ENCODE results near the gene HERC4.
"Not testable (repeated sequence)": the region's sequence is repeated elsewhere in the genome, so short reads cannot be mapped to it uniquely, and the experiment has no call there.

The HERC4 gene

DNA sequence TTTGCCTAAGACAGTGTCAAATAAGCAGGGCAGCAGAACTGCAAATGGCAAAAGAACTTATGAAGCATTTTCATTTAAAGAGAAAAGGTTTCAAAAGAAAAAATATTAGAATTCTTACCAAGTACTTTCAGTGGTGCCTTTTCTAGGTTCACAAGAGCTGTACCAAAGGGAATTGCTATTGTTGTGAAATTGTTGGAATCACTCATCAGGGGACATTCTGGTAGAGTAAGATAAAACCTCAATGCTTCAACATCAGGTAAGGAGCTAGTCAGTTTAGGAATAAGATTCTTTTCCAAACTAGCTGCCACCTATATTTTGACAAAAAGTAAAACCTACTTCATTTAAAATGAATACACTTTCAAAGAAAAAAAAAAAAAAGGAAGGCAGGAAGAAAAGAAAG, 85.0 kb downstream of the HERC4 start:
- Histone ChIP-seq H3K9me3 (ENCODE audit: control insufficient read depth, insufficient read depth, low read length) (no peaks in the 10 kb centered on the region), H3K9ac (ENCODE audit: low read depth, low read length) (no peak overlapping the region), H3K4me1 (ENCODE audit: insufficient read depth, low read length) (no peaks in the 10 kb centered on the region), H3K36me3 (ENCODE audit: insufficient read depth, low read length) (peaks cover 7% of the 10 kb centered on the region)

DNA sequence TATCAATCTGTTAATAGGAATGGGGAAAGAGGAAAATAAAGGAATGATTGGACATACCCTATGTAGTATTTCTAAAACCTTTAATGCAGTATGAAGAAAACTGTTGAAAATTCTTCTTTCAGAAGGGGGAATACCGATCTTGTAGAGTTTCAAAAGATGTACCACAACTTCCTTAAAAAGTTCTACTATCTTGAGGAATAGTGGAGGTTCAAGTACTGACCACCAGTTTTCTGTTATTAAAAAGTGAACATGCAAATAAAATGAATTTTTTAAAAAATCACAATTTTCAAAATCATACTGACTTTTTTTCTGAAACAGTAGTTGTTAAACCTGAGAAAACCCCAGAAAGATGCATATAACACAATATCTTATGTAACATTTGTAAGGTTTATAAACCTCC, 86.5 kb downstream of the HERC4 start:
- Histone ChIP-seq H3K9me3 (ENCODE audit: control insufficient read depth, insufficient read depth, low read length) (no peaks in the 10 kb centered on the region), H3K4me1 (ENCODE audit: insufficient read depth, low read length) (no peaks in the 10 kb centered on the region), H3K9ac (ENCODE audit: low read depth, low read length) (no peak overlapping the region), H3K36me3 (ENCODE audit: insufficient read depth, low read length) (peaks cover 4% of the 10 kb centered on the region; the same call in 1 of the 2 replicates)

DNA sequence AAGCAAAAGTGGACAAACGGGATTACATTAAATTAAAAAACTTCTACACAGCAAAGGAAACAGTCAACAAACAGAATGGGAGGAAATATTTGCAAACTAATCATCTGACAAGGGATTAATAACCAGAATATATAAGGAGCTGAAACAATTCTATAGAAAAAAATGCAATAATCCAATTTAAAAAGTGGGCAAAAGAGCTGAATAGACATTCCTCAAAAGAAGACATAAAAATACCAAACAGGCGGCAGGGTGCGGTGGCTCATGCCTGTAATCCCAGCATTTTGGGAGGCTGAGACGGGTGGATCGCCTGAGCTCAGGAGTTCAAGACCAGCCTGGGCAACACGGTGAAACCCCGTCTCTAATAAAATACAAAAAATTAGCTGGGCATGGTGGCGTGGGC, 92.5 kb downstream of the HERC4 start:
- H3K9me3 ChIP-seq (ENCODE audit: control insufficient read depth, insufficient read depth, low read length); H3K9ac ChIP-seq (ENCODE audit: low read depth, low read length); H3K36me3 ChIP-seq (ENCODE audit: insufficient read depth, low read length); H3K4me1 ChIP-seq (ENCODE audit: insufficient read depth, low read length): not testable (repeated sequence)

DNA sequence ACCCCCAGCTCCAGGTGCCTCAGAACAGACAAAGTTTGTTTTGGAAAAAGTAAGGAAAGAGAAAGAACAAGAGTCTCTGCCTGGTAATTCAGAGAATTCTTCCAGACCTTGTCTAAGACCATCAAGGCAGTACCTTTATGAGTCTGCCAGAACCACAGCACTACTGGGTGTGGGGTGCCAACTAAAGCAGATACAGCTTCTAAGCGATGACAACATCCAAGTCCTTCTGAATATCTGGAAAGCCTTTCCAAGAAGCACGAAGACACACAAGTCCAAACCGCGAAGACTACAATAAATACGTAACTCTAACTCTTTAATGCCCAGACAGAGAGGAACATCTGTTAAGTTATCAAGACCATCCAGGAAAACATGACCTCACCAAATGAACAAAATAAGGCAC, 96.3 kb downstream of the HERC4 start:
- Histone ChIP-seq H3K9me3 (ENCODE audit: control insufficient read depth, insufficient read depth, low read length) (no peaks in the 10 kb centered on the region; the same call in 1 of the 2 replicates), H3K9ac (ENCODE audit: low read depth, low read length) (no peak overlapping the region), H3K36me3 (ENCODE audit: insufficient read depth, low read length) (peaks cover 9% of the 10 kb centered on the region), H3K4me1 (ENCODE audit: insufficient read depth, low read length) (peaks cover 14% of the 10 kb centered on the region; the same call in 1 of the 2 replicates)

DNA sequence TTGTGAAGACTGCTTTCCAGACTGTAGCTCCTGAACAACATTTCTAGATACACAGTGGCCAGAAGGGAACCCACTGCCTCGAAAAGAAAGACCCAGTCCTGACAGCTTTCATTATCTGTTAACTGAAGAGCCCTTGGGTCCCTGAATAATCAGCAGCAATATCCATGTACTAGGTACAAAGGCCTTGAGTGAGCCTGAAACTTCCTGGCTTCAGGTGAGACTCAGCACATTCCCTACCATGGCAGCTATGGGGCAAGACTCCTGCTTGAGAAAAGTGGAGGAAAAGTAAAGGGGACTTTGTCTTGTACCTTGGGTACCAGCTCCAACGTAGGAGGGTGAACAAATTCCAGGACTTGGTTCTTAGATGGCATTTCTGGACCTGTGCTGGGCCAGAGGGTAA, 97.8 kb downstream of the HERC4 start:
- peaks cover 14% of the 10 kb centered on the region; the same call in 1 of the 2 replicates for H3K4me1 ChIP-seq (ENCODE audit: insufficient read depth, low read length)
- no peak overlapping the region for H3K9ac ChIP-seq (ENCODE audit: low read depth, low read length)
- H3K36me3 ChIP-seq (ENCODE audit: insufficient read depth, low read length) = peaks cover 14% of the 10 kb centered on the region
- peaks cover 10% of the 10 kb centered on the region for H3K9me3 ChIP-seq (ENCODE audit: control insufficient read depth, insufficient read depth, low read length)

DNA sequence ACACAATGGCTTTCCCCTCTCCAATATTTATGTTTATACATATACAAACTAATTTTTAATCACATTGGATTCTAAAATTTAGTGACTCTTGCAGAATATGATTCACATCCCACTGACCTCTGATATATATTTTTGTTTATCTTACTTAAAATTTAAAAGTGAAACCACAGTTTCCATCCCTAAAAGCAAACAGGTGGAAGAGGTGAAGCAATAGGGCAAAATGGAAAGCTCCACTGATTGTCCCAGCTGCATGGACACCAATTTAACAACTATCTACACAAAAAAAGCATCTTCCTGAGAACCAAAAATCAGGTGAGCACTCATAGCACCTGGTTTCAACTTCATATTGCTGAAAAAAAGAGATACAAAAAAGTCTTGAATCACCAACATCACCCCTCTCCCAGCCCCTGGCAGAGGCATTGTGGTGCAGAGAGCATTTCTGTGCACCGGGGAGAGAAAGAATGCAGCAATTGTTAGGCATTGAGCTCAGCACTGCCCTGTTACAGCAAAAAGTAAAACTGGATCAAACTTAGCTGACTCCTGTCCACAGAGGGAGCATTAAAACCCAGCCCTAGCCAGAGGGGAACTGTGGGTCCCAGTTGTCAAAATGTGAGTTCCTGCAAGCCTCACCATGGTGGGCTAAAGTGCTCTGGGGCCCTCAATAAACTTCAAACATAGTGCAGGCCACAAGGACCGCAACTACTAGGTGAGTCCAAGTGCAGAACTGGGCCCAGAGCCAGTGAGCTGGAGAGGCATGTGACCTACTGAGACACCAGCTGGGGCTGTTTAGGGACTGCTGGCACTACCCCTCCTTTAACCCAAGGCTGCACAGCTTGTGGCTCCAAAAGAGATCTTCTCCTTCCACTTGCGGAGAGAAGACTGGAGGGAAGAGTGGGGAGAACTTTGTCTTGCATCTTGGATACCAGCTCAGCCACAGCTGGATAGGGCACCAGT, 98.5 kb downstream of the HERC4 start:
- peaks cover 10% of the 10 kb centered on the region for H3K9me3 ChIP-seq (ENCODE audit: control insufficient read depth, insufficient read depth, low read length)
- H3K36me3 ChIP-seq (ENCODE audit: insufficient read depth, low read length) = peaks cover 19% of the 10 kb centered on the region
- peaks cover 14% of the 10 kb centered on the region; the same call in 1 of the 2 replicates for H3K4me1 ChIP-seq (ENCODE audit: insufficient read depth, low read length)
- no peak overlapping the region for H3K9ac ChIP-seq (ENCODE audit: low read depth, low read length)

DNA sequence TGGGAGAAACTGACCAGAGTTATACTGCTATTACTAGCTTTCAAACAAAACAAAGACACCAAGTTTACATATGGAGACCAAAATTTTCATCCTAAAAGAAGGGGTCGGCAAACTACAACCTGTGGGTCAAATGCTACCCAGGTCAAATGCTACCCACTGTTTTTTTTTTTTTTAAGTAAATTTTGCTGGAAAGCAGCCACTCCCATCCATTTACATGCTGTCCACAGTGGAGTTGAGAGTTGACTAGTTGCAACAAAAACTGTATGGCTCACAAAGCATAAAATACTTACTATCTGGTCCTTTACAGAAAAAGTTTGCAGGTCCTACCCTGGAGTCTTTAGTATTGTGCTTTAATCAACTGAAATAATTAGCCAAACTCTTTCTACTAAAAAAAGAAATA, 99.2 kb downstream of the HERC4 start:
- H3K36me3 ChIP-seq (ENCODE audit: insufficient read depth, low read length) = peaks cover 19% of the 10 kb centered on the region
- H3K4me1 ChIP-seq (ENCODE audit: insufficient read depth, low read length) = peaks cover 14% of the 10 kb centered on the region; the same call in 1 of the 2 replicates
- H3K9me3 ChIP-seq (ENCODE audit: control insufficient read depth, insufficient read depth, low read length) = peaks cover 10% of the 10 kb centered on the region; the same call in 1 of the 2 replicates
- H3K9ac ChIP-seq (ENCODE audit: low read depth, low read length) = no peak overlapping the region

DNA sequence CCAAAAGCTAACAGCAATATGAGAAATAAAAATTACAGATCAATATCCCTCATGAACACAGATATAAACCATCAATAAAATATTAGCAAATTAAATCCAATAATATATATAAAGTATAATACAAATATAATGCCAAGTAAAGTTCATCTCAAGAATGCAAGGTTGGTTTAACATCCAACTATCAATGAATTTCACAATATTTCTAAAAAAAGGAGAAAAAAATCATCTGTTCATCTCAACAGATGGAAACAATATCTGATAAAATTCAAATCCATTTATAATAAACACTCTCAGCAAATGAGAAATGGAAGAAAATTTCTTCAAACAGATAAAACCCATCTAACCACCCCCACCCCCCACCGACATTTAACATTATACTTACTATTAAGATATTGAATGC, 103.8 kb downstream of the HERC4 start:
- H3K9me3 ChIP-seq (ENCODE audit: control insufficient read depth, insufficient read depth, low read length) = peaks cover 10% of the 10 kb centered on the region
- no peak overlapping the region for H3K9ac ChIP-seq (ENCODE audit: low read depth, low read length)
- peaks cover 18% of the 10 kb centered on the region for H3K36me3 ChIP-seq (ENCODE audit: insufficient read depth, low read length)
- H3K4me1 ChIP-seq (ENCODE audit: insufficient read depth, low read length) = 0 out of 2 replicates have a peak, but pooled peaks cover 4% of the 10 kb centered on the region

DNA sequence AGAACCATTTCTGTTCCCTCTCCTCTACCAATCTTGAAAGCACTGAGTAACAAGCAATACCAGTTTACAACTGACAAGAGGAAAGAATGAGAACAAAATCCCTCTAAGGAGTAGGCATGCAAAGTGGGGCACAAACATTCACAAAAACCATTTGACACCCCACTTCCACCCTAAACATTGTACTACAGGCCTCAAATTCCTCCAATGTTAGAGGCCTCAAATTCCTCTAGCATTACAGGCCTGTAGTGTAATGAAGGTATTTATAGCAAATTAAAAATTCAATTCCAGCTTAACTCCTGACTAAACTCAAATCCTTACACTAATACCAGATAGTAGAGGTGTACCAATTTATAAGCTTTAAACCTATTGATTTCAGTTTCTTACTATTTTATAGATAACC, 105.2 kb downstream of the HERC4 start:
- Histone ChIP-seq H3K4me1 (ENCODE audit: insufficient read depth, low read length) (no peaks in the 10 kb centered on the region), H3K9ac (ENCODE audit: low read depth, low read length) (no peak overlapping the region), H3K36me3 (ENCODE audit: insufficient read depth, low read length) (peaks cover 18% of the 10 kb centered on the region), H3K9me3 (ENCODE audit: control insufficient read depth, insufficient read depth, low read length) (peaks cover 10% of the 10 kb centered on the region)

DNA sequence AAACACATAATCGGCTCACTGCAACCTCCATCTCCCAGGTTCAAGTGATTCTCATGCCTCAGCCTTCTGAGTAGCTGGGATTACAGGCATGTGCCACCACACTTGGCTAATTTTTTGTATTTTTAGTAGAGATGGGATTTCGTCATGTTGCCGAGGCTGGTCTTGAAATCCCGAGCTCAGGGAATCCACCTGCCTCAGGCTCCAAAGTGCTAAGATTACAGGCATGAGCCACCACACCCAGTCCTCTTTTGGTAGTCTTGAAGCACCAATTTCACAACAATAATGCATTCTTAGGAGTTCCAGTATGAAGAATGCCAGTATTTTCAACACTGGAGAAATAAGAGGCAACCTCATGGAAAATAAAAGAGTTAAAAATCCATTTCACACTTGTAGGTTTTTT, 109.0 kb downstream of the HERC4 start:
- not testable (repeated sequence) for H3K9ac ChIP-seq (ENCODE audit: low read depth, low read length); H3K9me3 ChIP-seq (ENCODE audit: control insufficient read depth, insufficient read depth, low read length); H3K4me1 ChIP-seq (ENCODE audit: insufficient read depth, low read length); H3K36me3 ChIP-seq (ENCODE audit: insufficient read depth, low read length)

DNA sequence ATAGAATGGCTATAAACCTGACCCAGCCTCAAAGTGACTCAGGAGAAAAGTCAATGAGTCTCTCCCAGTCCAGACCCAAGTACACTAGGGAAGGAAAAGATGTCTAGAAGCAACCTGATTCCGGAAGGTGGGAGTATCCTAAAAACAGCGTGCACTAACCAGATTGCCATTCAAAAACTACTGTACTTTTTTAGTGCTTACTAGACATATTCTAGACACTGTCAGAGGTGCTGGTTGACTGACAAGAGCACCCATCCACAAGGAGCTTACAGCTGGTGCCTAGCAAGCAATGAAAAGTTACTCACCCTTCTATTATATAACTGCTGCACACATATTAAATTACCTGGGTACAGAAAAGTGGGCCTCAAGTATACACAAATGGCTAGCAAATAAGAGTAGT, 109.6 kb downstream of the HERC4 start:
- H3K9ac ChIP-seq (ENCODE audit: low read depth, low read length) = no peak overlapping the region
- no peaks in the 10 kb centered on the region; the same call in 1 of the 2 replicates for H3K9me3 ChIP-seq (ENCODE audit: control insufficient read depth, insufficient read depth, low read length)
- H3K4me1 ChIP-seq (ENCODE audit: insufficient read depth, low read length) = no peaks in the 10 kb centered on the region
- peaks cover 9% of the 10 kb centered on the region for H3K36me3 ChIP-seq (ENCODE audit: insufficient read depth, low read length)

DNA sequence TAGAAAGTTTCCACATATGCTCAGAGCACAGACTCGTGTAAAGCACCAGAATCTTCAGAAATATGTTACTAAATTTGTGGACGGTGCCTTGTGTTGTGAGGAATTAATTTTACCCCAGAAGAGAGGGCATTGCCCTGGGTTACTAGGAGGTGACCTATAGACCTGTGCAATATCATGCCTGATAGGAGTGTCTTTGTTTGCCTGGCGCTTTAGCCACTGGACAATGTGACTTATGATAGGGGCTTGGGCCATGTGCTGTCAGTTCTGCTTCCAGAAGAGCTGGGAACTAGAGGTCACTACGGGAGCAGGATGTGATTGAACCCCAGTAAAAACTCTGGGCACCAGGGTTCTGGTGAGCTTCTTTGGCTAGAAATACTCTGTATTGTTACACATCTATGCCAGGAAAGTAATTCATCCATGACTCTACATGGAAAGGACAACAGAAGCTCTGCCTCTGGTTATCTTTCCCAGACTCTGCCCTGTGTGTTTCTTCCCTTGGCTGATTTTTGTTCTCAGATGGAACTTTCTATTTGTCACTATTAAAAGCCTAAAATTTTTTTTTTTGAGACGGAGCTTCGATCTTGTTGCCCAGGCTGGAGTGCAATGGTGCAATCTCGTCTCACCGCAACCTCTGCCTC, 115.1 kb downstream of the HERC4 start:
- H3K9ac ChIP-seq (ENCODE audit: low read depth, low read length) = no peak overlapping the region
- H3K9me3 ChIP-seq (ENCODE audit: control insufficient read depth, insufficient read depth, low read length) = no peaks in the 10 kb centered on the region
- H3K36me3 ChIP-seq (ENCODE audit: insufficient read depth, low read length) = peaks cover 2% of the 10 kb centered on the region; the same call in 1 of the 2 replicates
- no peaks in the 10 kb centered on the region for H3K4me1 ChIP-seq (ENCODE audit: insufficient read depth, low read length)

DNA sequence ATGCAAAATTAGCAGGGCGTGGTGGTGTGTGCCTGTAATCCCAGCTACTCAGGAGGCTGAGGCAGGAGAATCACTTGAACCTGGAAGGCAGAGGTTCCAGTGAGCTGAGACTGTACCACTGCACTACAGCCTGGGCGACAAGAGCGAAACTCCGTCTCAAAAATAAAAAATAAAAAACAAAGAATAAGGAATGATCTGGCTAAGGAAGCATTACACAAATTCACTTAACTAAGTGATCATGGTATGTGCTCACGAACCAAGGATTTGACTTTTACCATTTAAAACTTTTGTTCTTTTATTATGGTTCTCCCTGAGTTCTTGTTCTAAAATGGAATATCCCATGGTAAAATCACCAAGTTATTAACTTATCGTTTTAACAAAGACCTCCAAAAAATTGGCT, 119.5 kb downstream of the HERC4 start:
- no peaks in the 10 kb centered on the region for H3K36me3 ChIP-seq (ENCODE audit: insufficient read depth, low read length)
- no peaks in the 10 kb centered on the region for H3K9me3 ChIP-seq (ENCODE audit: control insufficient read depth, insufficient read depth, low read length)
- no peaks in the 10 kb centered on the region for H3K4me1 ChIP-seq (ENCODE audit: insufficient read depth, low read length)
- no peak overlapping the region for H3K9ac ChIP-seq (ENCODE audit: low read depth, low read length)

DNA sequence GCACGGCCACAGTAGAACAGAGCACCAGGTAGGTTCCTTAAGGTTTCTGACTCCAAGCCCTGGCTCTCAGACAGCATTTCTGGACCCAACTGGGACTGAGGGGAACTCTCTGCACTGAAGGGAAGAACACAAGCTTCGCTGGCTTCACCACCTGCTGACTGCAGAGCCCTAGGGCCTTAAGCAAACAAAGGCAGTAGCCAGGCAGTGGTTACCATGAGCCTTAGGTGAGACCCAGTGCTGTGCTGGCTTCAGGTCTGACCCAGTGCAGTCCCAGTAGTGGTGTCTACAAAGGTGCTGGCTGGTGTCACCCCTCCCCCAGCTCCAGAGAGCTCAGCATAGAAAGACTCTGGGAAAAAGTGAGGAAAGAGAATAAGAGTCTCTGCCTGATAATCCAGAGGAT, 131.2 kb downstream of the HERC4 start:
- H3K9me3 ChIP-seq (ENCODE audit: control insufficient read depth, insufficient read depth, low read length) = no peaks in the 10 kb centered on the region
- H3K9ac ChIP-seq (ENCODE audit: low read depth, low read length) = no peak overlapping the region
- H3K4me1 ChIP-seq (ENCODE audit: insufficient read depth, low read length) = peaks cover 9% of the 10 kb centered on the region; the same call in 1 of the 2 replicates
- peaks cover 6% of the 10 kb centered on the region; the same call in 1 of the 2 replicates for H3K36me3 ChIP-seq (ENCODE audit: insufficient read depth, low read length)

DNA sequence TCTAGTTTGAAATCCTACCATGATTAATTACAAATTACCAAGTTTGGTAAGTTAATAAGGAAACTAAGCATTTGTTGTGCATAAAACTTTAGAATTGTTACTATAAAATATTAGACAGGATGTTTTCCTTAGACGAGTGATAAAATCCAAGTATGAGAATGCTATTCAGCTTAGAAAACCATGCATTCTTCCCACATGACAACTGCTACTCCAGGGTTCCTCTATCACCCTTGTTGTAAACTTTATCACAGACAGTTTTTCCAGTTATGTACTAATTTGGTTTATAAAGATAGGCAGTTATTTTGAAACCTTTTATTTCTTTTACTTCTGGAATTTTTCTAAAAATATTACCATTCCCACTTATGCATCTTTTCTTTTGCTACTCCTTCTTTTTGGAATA, 138.7 kb downstream of the HERC4 start:
- Histone ChIP-seq H3K9me3 (ENCODE audit: control insufficient read depth, insufficient read depth, low read length) (no peaks in the 10 kb centered on the region), H3K9ac (ENCODE audit: low read depth, low read length) (no peak overlapping the region), H3K4me1 (ENCODE audit: insufficient read depth, low read length) (peaks cover 7% of the 10 kb centered on the region), H3K36me3 (ENCODE audit: insufficient read depth, low read length) (no peaks in the 10 kb centered on the region; the same call in 1 of the 2 replicates)

Data from ES-I3 (cell line).